HG03060 (cell line): ENCODE results near the gene CATSPERZ.

Experiments
- ATAC-seq: cut with Tn5 transposase; IDR thresholded peaks from one replicate; pipeline ENCODE4 v1.9.1; 2021; ENCODE audit warnings: low read depth, moderate number of reproducible peaks; ENCODE audit not compliant: unreplicated experiment

Gene CATSPERZ, protein sequence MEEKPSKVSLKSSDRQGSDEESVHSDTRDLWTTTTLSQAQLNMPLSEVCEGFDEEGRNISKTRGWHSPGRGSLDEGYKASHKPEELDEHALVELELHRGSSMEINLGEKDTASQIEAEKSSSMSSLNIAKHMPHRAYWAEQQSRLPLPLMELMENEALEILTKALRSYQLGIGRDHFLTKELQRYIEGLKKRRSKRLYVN

DNA sequence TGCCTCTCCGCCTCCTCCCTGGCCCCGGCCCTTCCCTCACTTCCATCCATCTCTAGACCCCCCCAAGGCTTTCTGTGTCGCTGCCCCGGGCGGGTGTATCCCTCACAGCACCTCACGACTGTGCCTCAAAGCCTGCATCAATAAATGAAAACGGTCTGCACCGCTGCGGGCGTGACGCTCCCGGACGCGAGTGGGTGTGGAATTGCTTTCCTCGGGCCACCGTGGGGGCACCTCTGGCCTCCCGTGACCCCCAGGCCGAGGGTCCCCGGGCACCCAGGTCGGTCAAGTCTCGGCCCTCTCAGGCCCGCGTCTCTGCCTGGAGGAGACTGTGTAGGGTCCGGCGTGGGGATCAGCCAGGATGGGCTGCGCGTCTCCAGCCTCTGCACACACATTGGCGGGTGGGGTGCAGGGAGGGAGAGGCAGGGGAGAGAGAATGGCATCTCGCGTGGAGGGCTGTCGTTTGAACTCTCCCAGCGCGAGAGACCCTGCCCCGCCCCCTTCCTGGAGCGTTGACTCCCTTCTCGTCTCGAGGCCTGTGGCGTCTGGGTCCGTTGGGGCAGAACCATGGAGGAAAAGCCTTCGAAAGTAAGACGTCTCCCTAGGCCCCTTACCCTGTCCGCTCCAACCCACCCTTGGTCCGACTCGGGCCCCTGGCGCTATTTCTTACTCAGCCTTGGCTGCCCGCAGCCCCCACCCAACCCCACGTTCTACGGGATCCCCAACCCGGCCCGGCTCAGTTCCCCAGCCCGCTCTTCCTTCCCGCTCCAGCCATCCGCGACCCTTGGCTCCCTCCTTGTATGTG lies at the start of gene CATSPERZ:
CATSPERZ (plus strand) TSS at position 512 of the 802 bp plus-strand sequence; CDS start at position 565, 53 bp downstream.
- ATAC-seq, result no peak

DNA sequence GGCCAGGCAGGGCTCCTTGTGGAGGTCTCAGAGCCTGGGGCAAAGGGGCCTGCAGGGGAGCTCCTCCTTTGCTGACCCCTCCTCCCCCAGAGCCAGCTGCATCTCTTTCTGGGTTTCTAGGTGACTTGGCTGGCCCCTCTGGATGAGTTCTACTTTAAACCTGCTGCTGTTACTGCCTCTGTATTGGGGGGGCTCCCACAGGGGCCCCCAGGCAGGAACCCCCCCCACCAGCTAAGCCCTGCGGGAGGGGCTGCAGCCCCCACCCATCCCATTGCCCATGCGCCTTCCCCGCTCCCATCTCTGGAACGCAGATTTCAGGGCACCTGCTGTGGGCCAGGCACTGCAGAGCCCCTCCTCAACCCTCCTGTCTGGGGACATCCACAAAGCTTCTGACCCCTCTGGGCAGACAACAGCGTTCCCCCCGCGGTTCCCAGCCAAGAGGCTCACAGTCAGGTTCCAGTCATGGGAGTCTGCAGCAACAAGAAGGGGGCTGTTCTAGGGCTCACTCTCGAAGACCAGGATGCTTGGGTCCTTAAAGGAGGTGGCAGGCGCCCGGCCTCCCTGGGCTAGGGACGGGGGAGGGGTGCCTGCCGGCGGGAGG lies 49.6 kb upstream of the CATSPERZ start:
- ATAC-seq, result no peak

DNA sequence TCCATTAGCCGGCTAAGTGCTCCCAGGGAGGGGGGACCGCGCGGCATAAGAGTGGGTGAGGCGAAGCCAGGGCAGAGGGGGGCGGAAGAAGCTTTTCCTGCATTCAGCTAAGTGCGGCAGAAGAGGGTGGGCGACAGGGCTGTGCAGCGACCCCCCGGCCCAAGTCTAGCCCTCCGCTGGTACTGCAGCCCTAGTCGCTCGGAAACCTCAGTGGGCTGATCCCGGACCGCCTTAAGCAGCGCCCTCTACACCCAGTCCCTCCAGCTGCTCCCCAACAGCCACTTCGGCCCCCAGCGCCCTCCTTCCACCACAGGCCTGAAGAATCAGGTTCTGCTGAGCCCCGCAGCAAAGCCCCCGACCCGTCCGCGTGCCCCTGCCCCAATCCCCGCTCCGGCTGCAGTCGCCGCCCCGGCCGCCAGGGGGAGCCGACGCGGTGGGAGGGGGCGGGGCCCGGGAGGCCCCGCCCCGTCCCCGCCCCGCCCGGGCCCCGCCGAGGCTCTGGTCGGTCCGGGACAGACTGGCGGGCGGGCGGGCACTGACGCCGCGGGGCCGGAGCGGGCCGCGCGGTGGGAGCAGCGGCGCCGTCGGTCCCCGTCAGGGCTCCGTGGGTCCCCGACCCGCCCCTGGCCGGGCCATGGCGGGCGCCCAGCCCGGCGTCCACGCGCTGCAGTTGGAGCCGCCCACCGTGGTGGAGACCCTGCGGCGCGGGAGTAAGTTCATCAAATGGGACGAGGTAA lies 49.0 kb upstream of the CATSPERZ start, which contains the start of gene PLCB3:
PLCB3 (plus strand) TSS at position 515 of the 737 bp plus-strand sequence; CDS start at position 635, 120 bp downstream.
- ATAC-seq, result no peak

DNA sequence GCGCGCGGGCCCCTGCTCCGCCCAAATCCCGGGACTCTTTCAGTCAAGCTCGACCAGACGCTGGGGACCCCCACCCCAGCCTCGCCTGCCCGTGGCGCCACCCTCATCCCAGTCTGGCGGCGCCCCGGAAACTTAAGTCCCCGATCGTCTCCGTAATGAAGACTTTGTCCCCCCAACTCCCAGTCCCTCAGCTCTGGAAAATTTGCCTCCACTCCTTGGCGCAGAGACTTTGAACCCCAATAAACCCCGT lies 48.5 kb upstream of the CATSPERZ start:
- ATAC-seq, result no peak

DNA sequence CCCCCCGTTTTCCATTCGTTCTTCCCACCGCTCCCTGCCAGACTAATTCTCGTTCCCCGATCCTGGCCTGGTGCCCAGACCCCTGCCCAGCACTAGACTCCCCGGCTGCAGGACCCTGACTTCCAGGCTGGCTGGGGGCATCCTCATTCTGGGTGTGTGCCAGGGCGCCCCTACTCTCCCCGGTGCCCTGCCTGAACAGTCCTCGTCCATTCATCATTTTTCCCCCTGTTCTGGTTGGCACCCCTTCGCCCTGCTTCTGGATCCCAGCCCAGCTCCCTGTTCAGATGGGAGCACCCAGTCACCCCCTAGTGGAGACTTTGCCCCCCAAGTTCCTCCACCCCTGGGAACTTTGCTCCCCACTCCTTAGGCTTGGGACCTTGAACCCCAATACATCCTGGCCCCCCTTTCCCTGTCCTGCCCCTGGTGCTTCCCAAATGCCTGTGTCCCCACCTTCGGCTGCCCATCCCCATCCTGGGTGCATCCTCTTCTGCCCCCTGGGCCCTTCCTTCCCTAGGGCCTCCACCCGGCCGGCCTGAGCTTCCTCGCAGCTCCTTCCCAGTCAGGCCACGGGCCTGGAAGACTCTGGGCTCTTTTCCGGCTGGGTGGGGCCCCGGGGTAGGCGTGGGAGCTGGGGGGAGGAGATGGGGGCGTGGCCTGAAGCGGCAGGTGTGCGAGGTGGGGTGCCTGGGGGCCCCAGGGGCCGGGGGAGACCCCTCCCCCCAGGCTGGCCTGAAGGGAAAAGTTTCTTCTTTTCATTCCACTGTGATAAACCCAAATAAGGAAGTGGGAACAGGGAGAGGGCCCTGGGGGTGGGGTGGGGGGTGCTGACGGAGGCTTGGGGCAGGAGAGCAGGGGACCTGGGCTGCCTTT lies 47.9 kb upstream of the CATSPERZ start:
- no peak for ATAC-seq

DNA sequence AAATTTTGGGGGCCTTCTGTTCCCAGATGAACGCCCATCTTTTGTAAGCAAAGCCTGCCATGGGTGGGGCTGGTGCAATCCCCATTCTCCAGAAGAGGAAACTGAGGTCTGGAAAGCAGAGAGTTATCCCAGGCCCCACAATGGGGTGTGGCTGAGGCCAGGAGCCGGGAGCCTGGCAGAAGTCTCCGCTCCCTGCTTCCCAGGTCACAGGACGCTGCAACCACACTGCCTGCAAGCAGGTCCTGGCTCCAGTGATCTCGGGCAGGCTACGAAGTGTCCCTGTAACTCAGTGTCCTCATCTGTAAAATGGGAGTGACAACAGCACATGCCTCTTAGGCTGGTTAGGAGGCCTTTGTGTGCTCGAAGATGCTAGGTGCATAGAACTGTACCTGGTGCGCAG lies 47.1 kb upstream of the CATSPERZ start:
- ATAC-seq, result no peak

DNA sequence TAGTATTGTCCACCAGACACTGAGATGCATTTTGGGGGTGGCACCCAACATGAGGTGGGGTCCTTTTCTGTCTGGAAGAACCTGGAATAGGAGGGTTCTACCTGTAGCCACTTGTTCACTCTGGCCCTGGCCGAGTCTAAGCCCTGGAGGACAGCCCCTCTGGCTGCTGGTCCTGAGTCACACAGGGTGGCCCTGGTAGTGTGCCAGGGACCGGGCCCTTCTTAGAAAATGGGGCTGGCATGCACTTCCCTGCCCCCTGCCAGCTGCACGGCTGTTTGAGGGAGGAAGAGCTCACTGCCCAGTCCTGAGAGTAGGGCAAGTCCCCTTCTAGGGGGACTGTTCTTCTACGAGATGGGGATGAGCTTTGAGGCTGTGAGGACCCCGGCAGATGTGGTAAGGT lies 46.7 kb upstream of the CATSPERZ start:
- no peak for ATAC-seq

DNA sequence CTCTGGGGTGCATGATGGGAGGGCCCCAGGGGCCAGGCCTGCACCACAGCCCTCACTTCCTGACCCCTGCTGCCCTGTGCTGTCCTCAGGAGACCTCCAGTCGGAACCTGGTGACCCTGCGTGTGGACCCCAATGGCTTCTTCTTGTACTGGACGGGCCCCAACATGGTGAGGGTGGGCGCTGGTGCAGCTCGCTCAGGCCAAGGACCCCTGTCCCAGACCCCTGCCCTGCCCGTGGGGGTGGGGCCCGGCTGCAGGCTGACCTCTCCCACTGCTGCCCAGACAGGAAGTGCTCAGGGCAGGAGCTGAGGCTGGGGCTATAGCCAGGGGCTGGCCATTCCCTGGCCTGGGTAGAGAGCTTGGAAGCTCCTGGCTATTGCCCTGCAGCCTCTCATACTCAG lies 45.8 kb upstream of the CATSPERZ start:
- ATAC-seq, result no peak

DNA sequence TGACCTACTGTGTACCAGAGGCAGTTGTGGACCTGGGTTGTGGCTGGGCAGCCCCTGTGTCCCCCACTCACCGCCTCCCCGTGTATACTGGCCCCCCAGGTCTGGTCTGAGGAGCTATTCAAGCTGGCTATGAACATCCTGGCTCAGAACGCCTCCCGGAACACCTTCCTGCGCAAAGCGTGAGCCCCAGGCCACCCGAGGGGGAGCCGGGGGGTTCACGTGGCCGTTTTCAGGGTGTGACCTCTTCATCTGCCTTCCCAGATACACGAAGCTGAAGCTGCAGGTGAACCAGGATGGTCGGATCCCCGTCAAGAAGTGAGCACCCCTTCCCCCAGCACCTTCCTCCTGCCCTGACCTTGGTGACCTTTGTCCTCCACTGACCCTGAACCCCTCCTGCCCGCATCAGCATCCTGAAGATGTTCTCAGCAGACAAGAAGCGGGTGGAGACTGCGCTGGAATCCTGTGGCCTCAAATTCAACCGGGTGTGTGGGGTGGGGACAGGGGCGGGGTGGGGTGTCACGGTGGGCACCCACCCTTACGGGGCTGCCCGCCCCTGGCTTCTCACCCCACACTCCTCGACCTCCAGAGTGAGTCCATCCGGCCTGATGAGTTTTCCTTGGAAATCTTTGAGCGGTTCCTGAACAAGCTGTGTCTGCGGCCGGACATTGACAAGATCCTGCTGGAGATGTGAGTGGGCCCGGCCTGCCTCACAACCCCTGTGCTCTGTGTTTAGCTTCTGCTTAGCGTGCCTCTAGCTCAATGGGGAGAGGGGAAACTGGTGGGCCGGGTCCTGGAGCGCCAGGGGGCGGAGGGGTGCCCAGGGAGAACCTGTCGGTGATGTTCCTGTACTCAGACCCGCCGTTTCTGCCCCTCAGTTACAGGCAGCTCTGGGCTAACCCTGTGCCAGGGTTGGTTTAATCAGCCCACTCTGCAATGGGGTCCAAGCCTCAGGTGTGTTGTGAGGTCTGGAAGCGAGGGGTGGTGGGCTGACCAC lies 44.7 kb upstream of the CATSPERZ start:
- no peak for ATAC-seq

DNA sequence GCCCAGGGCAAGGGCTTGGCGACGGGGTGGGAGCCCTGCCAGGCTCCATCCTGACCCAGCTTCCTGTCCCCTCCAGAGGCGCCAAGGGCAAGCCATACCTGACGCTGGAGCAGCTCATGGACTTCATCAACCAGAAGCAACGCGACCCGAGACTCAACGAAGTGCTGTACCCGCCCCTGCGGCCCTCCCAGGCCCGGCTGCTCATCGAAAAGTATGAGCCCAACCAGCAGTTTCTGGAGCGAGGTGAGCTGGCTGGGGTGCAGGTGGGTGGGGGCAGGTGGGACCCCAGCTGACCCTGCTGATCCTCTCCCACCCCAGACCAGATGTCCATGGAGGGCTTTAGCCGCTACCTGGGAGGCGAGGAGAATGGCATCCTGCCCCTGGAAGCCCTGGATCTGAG lies 43.9 kb upstream of the CATSPERZ start:
- no peak for ATAC-seq

DNA sequence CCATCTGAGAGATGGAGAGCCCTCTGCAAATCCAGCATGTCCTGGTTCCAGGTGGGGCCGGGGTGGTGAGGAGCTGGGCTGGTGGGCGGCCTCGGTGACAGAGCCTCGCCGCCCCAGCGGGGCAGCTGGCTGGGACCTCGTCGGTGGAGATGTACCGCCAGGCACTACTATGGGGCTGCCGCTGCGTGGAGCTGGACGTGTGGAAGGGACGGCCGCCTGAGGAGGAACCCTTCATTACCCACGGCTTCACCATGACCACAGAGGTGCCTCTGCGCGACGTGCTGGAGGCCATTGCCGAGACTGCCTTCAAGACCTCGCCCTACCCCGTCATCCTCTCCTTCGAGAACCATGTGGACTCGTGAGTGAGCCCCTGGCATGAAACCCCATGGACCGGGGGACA lies 41.8 kb upstream of the CATSPERZ start:
- ATAC-seq, result no peak

DNA sequence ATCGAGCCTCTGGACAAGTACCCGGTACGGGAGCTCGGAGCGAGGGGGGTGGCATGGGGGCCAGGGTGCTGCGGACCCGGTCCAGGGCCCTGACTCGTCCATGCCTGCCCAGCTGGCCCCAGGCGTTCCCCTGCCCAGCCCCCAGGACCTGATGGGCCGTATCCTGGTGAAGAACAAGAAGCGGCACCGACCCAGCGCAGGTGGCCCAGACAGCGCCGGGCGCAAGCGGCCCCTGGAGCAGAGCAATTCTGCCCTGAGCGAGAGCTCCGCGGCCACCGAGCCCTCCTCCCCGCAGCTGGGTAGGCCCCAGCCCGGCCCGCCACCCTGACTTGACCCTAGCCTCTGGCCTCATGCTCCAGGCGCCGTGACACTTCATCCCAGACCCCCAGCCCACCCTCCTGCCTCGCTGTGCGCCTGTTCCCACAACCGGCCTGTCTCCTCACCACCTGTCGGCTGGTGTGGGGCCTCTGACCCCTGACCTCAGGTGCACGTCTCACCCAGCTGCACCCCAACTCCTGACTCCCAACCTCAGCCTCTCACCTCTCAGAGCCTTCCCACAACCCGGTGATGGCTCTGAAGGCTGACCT lies 41.1 kb upstream of the CATSPERZ start:
- no peak for ATAC-seq

DNA sequence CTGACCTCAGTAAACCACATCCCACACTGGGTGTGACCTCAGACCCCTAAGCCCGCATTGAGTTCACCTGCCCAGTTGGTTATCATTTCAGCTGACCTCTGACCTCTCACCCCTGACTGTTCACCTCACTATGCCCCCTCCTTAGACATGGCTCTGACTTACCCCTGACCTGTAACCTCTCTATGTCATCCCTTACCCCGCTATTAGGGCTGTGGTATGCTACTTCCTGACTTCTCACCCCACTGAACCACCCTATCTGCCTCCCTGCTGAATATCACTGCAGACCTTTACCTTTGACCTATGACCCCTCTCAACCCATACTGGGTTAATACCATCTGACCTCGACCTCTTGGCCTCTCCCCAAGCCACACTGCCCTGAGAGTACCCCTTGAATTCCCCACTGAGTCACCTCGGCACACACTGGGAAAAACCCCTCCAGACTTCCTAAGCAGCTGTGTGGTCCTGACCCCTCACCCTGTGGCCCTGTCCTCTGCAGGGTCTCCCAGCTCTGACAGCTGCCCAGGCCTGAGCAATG lies 40.6 kb upstream of the CATSPERZ start:
- ATAC-seq, result no peak

DNA sequence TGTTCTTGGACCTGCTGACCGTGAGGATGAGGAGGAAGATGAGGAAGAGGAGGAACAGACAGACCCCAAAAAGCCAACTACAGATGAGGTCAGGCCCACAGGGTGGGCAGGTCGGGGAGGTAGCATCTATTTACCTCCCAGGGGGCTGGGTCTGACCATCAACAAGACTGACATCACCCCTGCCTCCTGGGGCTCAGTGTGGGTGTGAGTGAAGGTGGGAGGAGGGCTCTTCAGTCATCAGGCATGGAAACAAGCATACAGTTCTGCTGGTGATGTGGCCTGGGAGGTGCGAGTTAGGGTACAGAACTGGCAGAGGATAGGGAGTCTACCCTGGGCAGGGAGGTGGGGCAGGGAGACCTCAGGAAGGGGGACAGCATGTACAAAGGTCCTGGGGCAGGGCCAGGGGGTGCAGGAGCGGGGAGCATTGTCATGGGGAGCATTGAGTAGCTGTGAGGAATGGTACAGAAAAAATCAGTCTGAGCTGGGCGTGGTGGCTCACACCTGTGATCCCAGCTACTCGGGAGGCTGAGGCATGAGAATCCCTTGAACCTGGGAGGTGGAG lies 39.9 kb upstream of the CATSPERZ start:
- ATAC-seq, result no peak

DNA sequence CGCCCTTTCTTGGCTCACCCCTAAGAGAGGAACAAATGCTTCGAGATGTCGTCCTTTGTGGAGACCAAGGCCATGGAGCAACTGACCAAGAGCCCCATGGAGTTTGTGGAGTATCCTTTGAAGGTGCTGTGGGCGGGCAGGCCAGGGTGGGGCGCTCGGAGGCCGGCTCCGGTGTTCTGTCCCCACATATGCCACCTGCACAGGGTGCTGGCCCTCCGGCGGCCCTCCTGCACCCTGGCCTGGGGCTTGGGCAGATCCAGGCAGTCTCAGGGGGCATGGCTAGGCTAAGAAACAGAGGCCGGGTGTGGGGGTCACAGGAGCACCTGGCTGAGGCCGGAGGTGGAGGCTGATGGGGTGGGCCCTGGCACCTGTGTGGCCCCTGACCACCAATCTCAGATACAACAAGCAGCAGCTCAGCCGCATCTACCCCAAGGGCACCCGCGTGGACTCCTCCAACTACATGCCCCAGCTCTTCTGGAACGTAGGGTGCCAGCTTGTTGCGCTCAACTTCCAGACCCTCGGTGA lies 38.5 kb upstream of the CATSPERZ start:
- no peak for ATAC-seq

DNA sequence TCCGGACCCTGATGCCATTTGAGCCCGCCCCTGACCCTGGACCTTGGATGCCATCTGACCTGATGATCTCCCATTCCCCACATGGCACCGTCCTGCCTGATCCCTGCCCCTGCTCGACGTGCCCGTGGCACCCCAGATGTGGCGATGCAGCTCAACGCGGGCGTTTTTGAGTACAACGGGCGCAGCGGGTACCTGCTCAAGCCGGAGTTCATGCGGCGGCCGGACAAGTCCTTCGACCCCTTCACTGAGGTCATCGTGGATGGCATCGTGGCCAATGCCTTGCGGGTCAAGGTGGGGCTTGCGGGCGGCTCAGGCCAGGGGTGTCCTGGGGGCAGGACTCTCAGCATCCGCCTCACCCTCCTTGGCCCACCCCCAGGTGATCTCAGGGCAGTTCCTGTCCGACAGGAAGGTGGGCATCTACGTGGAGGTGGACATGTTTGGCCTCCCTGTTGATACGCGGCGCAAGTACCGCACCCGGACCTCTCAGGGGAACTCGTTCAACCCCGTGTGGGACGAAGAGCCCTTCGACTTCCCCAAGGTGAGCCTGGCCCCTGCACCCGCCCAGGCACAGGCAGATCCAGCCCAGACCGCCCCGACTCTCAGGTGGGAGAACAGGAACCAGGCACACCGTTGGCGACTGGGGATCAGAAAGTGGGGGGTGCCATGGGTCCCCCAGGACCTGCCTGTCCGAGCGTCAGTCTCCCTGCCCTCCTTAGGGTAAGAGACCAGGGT lies 37.7 kb upstream of the CATSPERZ start:
- no peak for ATAC-seq
